Kasumi-1 (cell line): Measurements from ENCODE around the gene ATP2A3.
"Not testable (repeated sequence)": the region's sequence is repeated elsewhere in the genome, so short reads cannot be mapped to it uniquely, and the experiment has no call there.

ENCODE experiments used
- DNase-seq, 2 experiments: peaks; one replicate each; lab custom pipeline; 2025; lab: John Stamatoyannopoulos, UW

ATP2A3 gene

GRCh38 chr17:3955673-3955988 lies 8.6 kb downstream of the ATP2A3 start:
- no peak for DNase-seq

GRCh38 chr17:3954976-3955672 lies 9.1 kb downstream of the ATP2A3 start:
- DNase-seq = no peak

DNA sequence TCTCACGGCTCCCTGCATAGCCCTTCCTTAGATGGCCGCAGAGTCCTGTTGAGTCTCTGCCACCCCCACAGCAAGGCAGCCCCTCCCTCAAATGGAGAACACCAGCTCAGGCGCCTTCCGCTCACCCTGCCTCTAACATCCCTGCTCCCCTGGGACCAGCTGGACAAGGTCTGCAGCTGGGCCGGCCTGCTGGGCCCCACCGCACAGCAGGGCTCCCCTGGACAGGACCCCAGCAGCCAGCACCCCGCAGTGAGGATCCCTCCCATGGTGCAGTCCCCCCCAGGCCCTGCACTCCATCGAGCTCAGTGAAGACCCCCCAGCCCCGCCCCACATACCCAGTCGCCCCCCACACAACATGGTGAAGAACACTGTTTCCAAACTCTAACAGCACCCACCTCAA lies 10.2 kb downstream of the ATP2A3 start:
- DNase-seq = no peak

DNA sequence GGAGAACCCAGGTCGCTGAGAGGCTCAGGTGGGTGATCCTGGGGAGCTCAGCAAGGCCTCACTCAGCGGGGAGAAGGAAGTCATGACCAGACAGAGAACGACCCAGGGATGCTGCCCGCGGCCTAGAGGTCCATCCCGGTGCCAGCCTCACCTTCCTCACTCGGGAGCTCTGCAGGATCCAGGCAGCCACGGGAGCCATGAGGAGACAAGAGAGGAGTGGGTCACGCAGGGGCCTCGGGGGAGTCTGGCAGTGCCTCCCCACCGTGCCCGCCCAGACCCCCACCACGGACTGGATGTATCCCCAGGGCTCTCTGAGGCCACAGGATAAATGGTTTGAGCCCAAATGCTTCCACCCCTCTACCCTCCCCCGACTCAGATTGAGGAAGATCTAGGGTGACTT lies 10.7 kb downstream of the ATP2A3 start:
- no peak for DNase-seq

- no peak for DNase-seq
Measured at GRCh38 chr17:3952186-3952585, 12.1 kb downstream of the ATP2A3 start.

- DNase-seq = no peak
Measured at GRCh38 chr17:3951420-3951819, 12.8 kb downstream of the ATP2A3 start.

DNA sequence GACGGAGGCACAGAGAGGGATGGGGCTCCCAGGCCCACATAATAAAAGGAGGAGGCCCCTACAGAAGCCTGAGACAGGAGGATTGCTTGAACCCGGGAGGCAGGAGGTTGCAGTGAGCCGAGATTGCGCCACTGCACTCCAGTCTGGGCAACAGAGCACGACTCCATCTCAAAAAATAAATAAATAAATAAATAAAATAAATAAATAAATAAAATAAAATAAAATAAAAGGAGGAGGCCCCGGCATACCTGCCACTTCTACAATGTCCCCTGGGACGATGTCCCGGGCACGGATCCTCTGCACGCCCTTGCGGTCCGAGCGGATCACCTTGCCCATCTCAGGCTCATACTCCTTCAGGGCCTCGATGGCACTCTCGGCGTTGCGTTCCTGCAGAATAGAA lies 13.2 kb downstream of the ATP2A3 start:
- DNase-seq = no peak

DNA sequence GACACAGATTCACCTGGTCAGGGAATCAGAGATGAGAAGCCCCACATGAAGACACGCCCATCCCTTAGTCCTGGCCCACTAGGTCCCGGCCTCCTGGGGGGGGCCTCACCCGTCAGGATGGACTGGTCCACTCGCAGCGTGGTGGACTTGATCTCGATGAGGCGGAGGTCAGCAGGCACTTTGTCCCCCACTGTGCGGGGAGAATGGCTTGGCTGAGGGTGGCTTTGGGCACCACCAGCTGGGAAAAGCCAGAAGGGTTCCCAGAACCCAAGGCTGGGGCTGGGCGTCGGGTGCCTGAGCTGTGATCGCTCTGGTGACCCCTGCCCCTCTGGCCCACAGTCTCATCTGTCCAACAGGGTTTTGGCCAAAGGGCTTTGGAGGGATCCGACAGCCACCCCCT lies 13.7 kb downstream of the ATP2A3 start:
- no peak for DNase-seq

- DNase-seq = no peak
Measured at GRCh38 chr17:3949418-3949817, 14.8 kb downstream of the ATP2A3 start.

DNA sequence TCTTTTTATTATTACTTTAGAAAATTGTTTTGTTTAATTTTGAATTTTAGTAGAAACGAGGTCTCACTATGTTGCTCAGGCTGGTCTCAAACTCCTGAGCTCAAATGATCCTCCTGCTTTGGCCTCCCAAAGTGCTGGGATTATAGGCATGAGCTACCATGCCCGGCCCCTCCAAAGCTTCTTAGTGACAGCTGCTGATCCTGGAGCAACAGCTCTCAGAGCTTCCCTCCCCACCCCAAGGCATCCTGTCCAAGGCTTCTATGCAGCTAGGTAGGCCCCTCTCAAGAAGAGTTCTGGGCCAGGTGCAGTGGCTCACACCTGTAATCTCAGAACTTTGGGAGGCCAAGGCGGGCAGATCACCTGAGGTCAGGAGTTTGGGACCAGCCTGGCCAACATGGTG lies 15.7 kb downstream of the ATP2A3 start:
- not testable (repeated sequence) for DNase-seq

GRCh38 chr17:3947318-3947810 lies 16.9 kb downstream of the ATP2A3 start:
- no peak for DNase-seq

DNA sequence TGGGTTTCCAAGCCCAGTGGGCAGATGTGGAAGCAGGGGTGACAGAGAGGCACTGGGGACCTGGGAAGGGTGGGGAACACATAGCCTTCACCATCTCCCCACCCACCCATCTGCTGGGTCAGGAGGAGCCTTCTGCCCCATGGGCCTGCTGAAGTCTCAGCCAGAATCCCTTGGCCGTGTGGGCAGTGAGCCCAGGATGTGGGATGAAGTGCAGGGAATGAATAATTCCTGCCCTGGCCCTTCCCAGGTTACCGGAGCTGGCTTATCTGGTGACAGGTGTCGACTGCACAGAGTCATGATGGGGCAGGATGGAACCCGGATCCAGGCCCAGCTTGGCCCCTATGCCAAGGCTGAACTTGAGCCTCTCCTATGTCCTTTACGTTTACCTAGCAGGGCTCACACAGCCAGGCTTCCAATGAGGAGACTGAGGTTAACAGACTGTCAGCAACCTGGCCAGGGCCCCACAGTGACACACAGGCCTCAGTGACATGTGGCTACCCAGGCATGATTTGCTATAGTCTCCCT lies 17.5 kb downstream of the ATP2A3 start:
- no peak for DNase-seq

GRCh38 chr17:3944485-3945388 lies 19.5 kb downstream of the ATP2A3 start:
- no peak for DNase-seq

DNA sequence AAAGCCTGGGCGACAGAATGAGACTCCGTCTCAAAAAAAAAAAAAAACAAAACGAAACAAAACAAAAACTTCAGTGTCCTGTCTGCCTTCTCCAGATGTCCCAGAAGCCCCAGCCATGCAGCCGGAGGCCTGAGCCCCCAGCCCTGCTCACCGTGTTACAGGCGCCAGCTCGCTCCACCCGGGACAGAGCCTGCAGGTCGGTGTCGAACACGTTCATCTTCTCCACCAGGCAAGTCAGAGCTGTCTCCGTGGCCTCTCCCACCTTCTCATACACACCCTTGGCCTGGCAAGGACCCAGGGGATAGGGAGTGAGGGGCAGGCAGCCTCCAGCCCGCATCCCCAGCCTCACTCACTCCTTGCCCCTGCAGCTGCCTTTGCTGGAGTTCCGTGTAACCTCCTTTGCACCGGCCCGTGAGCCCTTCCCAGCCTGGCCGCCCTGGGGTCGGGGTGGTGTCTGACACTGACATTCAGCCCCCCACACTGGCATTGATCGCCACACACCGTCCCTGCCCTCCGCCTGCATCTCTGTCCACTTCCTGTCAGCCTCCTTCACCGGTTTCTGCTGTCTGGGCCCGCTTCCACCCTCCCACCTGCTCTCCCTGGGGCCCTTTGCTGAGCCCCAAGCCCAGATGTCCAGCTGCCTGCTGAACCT lies 20.9 kb downstream of the ATP2A3 start:
- DNase-seq = no peak

- no peak for DNase-seq
Measured at GRCh38 chr17:3940965-3941698, 23.1 kb downstream of the ATP2A3 start.

DNA sequence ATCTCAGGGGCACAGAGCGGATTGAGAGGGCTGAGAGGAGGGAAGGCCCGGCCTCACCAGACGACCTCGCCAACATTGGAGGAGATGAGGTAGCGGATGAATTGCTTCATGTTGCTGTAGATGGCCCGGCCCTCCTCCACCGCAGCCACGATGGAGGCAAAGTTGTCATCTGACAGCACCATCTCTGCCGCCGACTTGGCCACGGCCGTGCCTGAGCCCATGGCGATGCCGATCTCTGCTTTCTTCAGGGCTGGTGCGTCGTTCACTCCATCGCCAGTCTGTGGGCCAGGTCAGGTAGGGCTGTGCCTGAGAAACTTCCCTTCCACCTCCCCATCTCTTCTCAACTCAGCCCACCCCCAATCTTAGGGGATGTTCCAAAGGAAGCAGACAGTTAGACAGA lies 26.9 kb downstream of the ATP2A3 start:
- no peak for DNase-seq

DNA sequence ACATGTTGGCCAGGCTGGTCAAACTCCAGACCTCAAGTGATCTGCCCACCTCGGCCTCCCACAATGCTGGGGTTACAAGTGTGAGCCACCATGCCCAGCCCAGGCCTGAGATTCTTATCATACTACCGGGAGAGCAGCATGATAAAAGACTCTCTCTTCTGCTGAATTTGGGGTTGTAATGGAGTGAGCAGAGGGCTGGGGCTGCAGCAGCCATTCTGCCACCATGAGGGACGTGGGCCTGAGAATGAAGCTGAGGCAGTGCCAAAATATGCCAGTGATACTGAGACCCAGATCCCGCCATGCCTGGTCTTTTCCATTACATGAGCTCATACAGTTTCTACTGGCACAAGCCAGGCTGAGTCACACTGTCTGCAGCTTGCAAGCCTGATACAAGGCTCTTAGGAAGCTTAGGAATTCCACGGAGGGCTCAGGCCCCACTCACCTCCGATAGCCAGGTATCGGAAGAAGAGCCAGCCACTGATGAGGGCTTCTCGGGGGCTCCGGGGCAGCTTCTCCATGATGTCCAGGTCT lies 28.3 kb downstream of the ATP2A3 start:
- no peak for DNase-seq

- DNase-seq = peak in 1 of 2 experiments; percentile 14
Measured at GRCh38 chr17:3935140-3935542, 29.1 kb downstream of the ATP2A3 start.

DNA sequence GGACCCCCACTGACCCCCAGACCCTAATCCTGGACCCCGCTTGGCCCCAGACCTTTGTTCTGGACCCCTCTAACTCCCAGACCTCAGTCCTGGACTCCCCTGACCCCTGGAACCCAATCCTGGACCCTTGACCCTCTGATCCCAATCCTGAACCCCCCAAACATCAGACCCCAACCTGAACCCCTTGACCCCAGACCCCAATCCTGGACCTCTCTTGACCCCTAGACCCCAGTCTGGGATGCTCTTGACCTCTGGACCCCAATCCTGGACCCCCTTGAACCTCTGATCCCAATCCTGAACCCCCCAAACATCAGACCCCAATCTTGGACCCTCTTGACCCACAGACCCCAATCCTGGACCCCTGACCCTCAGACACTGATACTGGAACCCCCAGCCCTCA lies 34.5 kb downstream of the ATP2A3 start:
- no peak for DNase-seq

DNA sequence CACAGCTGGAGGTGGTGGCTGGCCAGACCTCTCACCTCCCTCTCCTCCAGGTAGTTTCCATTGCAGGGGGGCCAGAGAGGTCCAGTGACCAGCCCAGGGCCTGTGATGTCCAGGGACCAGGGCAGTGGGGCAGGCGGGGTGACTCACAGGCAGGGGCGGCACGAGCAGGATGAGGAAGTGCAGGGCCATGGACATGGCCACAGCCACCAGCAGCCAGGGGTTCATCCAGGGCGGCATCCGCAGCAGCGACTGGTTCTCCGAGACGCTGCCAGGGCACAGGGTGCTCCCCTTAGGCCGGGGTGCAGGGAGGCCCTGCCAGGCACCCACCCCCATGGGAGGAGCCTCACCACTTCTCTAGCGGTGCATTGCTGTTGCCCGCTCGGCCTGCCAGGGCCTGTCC lies 35.1 kb downstream of the ATP2A3 start:
- DNase-seq = no peak

DNA sequence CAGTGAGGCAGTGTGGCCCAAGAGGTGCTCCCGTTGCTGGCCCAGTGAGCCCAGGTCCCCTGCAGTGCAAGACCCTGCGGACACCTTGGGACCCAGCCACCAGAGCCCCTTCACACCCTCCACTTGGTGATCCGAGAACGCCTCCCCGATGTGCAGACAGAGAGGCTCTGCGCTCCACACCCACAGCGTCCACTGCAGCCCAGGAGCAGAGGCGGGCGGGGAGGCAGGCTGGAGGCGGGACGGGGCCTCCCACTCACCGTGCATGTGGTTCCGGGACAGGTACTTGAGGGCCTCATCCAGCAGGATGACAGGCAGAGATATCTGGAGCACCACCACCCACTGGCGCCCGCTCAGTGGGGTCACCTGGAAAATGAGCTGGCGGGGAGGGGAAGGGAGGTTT lies 35.8 kb downstream of the ATP2A3 start:
- no peak for DNase-seq
